ENCODE results near the gene GRK6. TPM values are rescaled to one million over a fixed set of nuclear protein-coding genes. Genes with fewer than 3 reads are reported as not detected.

GRK6 gene
- total RNA-seq, 6 donors from 2014 or later: 26.8 to 85.9 (median 56.6) TPM

DNA sequence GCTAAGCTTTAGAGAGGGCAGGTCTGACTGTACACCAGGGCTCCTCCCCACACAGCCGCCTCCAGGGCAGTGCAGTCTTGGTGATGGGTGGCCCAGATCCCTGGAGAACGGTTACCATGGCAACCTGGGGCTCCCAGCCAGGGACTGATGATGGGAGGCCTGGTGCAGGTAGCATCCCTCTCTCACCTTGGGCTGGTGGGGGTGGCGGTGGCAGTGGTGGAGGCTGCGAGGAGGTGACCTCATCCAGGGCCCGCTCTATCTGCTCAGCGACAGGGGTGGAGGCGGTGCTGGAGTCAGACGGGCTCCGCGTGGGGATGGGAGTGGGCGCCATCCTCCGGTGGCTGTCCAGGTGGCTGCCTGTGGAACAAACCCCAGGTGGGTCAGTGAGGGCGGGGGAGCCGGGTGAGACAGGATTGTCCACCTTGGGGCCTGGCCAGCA, 32.5 kb downstream of the GRK6 start:
- DNase-seq (no peak), ATAC-seq (ENCODE audit: low FRiP score in 2 of 2) (no peak)
- 89 to 96% methylated on average over 10 to 13 of the region's 14 CpGs for WGBS, 2 donors
- Histone ChIP-seq H3K4me1 (peaks cover 25 to 53% (median 33%) of the 10 kb centered on the region in 4 donors), H3K27ac (no peak overlapping the region), H3K4me3 (no peak overlapping the region), H3K36me3 (peaks cover 0 to 26% (median 12%) of the 10 kb centered on the region in 4 donors), H3K27me3 (no peaks in the 10 kb centered on the region), H3K9me3 (no peaks in the 10 kb centered on the region)
- TF ChIP-seq POLR2A (IDR thresholded peaks at IDR 0.05) (no peak), CTCF (IDR thresholded peaks at IDR 0.05) (no peak), POLR2AphosphoS5 (IDR thresholded peaks at IDR 0.05) (no peak), EP300 (IDR thresholded peaks at IDR 0.05) (no peak)

DNA sequence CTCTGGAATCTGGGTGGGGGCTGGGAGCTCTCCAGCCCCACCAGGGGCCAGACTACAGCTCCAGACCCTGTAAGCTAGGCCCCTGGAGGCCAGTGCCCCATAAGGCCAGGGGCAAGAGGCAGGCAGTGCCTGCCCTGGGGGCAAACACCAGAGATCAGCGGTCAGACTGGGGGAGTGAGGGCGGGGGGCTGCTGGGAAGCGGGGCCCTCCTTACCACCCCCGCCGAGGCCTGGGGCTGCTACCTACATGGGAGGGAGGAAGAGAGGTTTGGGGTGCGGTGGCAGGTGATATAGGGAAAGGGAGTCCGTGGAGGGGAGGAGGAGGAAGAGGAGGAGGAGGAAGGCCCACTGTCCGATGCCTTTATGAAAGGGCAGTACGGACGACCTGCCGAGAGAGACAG, 32.9 kb downstream of the GRK6 start:
- 81 to 83% methylated on average over 11 of the region's 11 CpGs for WGBS, 2 donors
- Histone ChIP-seq H3K4me3 (no peak overlapping the region), H3K9me3 (no peaks in the 10 kb centered on the region), H3K27ac (no peak overlapping the region), H3K4me1 (peaks cover 21 to 49% (median 28%) of the 10 kb centered on the region in 4 donors), H3K27me3 (no peaks in the 10 kb centered on the region), H3K36me3 (peaks cover 0 to 26% (median 12%) of the 10 kb centered on the region in 4 donors)
- DNase-seq (no peak), ATAC-seq (ENCODE audit: low FRiP score in 2 of 2) (no peak)
- no peak for TF ChIP-seq EP300 (IDR thresholded peaks at IDR 0.05)
- TF ChIP-seq POLR2AphosphoS5 (IDR thresholded peaks at IDR 0.05): no peak
- TF ChIP-seq POLR2A (IDR thresholded peaks at IDR 0.05): no peak
- no peak for TF ChIP-seq CTCF (IDR thresholded peaks at IDR 0.05)

GRCh38 chr5:177459819-177460628, 33.5 kb downstream of the GRK6 start:
- peaks cover 18 to 43% (median 25%) of the 10 kb centered on the region in 4 donors for H3K4me1 ChIP-seq
- WGBS, 2 donors: 89 to 91% methylated on average over 4 to 28 of the region's 28 CpGs
- no peak overlapping the region for H3K27ac ChIP-seq
- H3K9me3 ChIP-seq: no peaks in the 10 kb centered on the region
- no peaks in the 10 kb centered on the region for H3K27me3 ChIP-seq
- no peak for ATAC-seq (ENCODE audit: low FRiP score in 2 of 2)
- TF ChIP-seq CTCF (IDR thresholded peaks at IDR 0.05): no peak
- no peak for TF ChIP-seq EP300 (IDR thresholded peaks at IDR 0.05)
- no peak for TF ChIP-seq POLR2A (IDR thresholded peaks at IDR 0.05)
- no peak for TF ChIP-seq POLR2AphosphoS5 (IDR thresholded peaks at IDR 0.05)
- peak in 1 of 2 donors; percentile 74 for DNase-seq
- no peak overlapping the region for H3K4me3 ChIP-seq
- H3K36me3 ChIP-seq: peaks cover 0 to 27% (median 12%) of the 10 kb centered on the region in 4 donors

GRCh38 chr5:177462021-177462670, 35.7 kb downstream of the GRK6 start:
- 40 to 51% methylated on average over 7 to 24 of the region's 27 CpGs for WGBS, 2 donors
- no peak for TF ChIP-seq CTCF (IDR thresholded peaks at IDR 0.05)
- no peak for TF ChIP-seq EP300 (IDR thresholded peaks at IDR 0.05)
- TF ChIP-seq POLR2AphosphoS5 (IDR thresholded peaks at IDR 0.05): peak; percentile 15 to 72
- Histone ChIP-seq H3K4me1 (peaks cover 6 to 23% (median 9%) of the 10 kb centered on the region in 4 donors), H3K27ac (peak overlapping the region; percentile 35 to 76 (median 62)), H3K27me3 (no peaks in the 10 kb centered on the region), H3K36me3 (peaks cover 0 to 44% (median 20%) of the 10 kb centered on the region in 4 donors), H3K9me3 (no peaks in the 10 kb centered on the region), H3K4me3 (no peak overlapping the region)
- ATAC-seq (ENCODE audit: low FRiP score in 2 of 2) (peak in 1 of 2 donors; percentile 28), DNase-seq (peak; percentile 68 to 74)
